AG08396 (cell line): ENCODE measurements around the gene PLEKHM2.
A peak's percentile ranks its signal among the peaks of the same experiment; 100 is the strongest.

Experiments used
- DNase-seq: peaks from one replicate; pipeline ENCODE4 v3.0.0; 2012; ENCODE audit warnings: low spot score, mixed read lengths

PLEKHM2 gene

GRCh38 chr1:15701784-15702183 is 17.7 kb downstream of the PLEKHM2 start:
- no peak for DNase-seq

- no peak for DNase-seq
Measured at GRCh38 chr1:15702722-15703550, 18.8 kb downstream of the PLEKHM2 start.

- DNase-seq, result peak; percentile 89
Measured at GRCh38 chr1:15703562-15703961, 19.4 kb downstream of the PLEKHM2 start.

GRCh38 chr1:15704526-15705183 is 20.5 kb downstream of the PLEKHM2 start:
- DNase-seq, result no peak

GRCh38 chr1:15705184-15705566 is 21.1 kb downstream of the PLEKHM2 start:
- no peak for DNase-seq

- DNase-seq, result no peak
Measured at GRCh38 chr1:15706751-15707150, 22.6 kb downstream of the PLEKHM2 start.

- DNase-seq, result no peak
Measured at GRCh38 chr1:15707239-15707925, 23.3 kb downstream of the PLEKHM2 start.

GRCh38 chr1:15708486-15709137 is 24.5 kb downstream of the PLEKHM2 start:
- DNase-seq, result no peak

- DNase-seq, result no peak
Measured at GRCh38 chr1:15709226-15709625, 25.1 kb downstream of the PLEKHM2 start.

- DNase-seq, result no peak
Measured at GRCh38 chr1:15712168-15712567, 28.0 kb downstream of the PLEKHM2 start.

GRCh38 chr1:15714406-15715136 is 30.5 kb downstream of the PLEKHM2 start:
- peak; percentile 83 for DNase-seq

GRCh38 chr1:15717418-15718125 is 33.5 kb downstream of the PLEKHM2 start:
- no peak for DNase-seq

- DNase-seq, result no peak
Measured at GRCh38 chr1:15718199-15718601, 34.1 kb downstream of the PLEKHM2 start.

GRCh38 chr1:15719381-15720120 is 35.4 kb downstream of the PLEKHM2 start:
- DNase-seq, result no peak

- no peak for DNase-seq
Measured at GRCh38 chr1:15720861-15721260, 36.7 kb downstream of the PLEKHM2 start.

GRCh38 chr1:15722411-15722810 is 38.3 kb downstream of the PLEKHM2 start:
- DNase-seq, result no peak

- DNase-seq, result no peak
Measured at GRCh38 chr1:15722836-15723532, 38.9 kb downstream of the PLEKHM2 start.

GRCh38 chr1:15723631-15724246 is 39.6 kb downstream of the PLEKHM2 start:
- DNase-seq, result no peak
